ENCODE results near the gene KCNAB1. TPM values are rescaled to one million over a fixed set of nuclear protein-coding genes. Genes with fewer than 3 reads are reported as not detected.
"Not testable (repeated sequence)": the region's sequence is repeated elsewhere in the genome, so short reads cannot be mapped to it uniquely, and the experiment has no call there.

Gene KCNAB1
- total RNA-seq, 1 donor from 2014 or later = 3.6 TPM

GRCh38 chr3:156174229-156174847 lies 54.0 kb downstream of the KCNAB1 start:
- no peak for DNase-seq (ENCODE audit: low spot score)

- no peak for DNase-seq (ENCODE audit: low spot score)
These were observed 55.2 kb downstream of the KCNAB1 start for GRCh38 chr3:156175570-156175969.

GRCh38 chr3:156176048-156176447 lies 55.7 kb downstream of the KCNAB1 start:
- DNase-seq (ENCODE audit: low spot score) = no peak

GRCh38 chr3:156176629-156177210 lies 56.3 kb downstream of the KCNAB1 start:
- no peak for DNase-seq (ENCODE audit: low spot score)

- DNase-seq (ENCODE audit: low spot score) = no peak
These were observed 59.7 kb downstream of the KCNAB1 start for GRCh38 chr3:156180077-156180476.

- DNase-seq (ENCODE audit: low spot score) = no peak
These were observed 61.1 kb downstream of the KCNAB1 start for GRCh38 chr3:156181509-156181908.

GRCh38 chr3:156183396-156183795 lies 63.0 kb downstream of the KCNAB1 start:
- no peak for DNase-seq (ENCODE audit: low spot score)

GRCh38 chr3:156184156-156184555 lies 63.8 kb downstream of the KCNAB1 start:
- DNase-seq (ENCODE audit: low spot score) = no peak

- DNase-seq (ENCODE audit: low spot score) = no peak
These were observed 66.9 kb downstream of the KCNAB1 start for GRCh38 chr3:156187146-156187769.

GRCh38 chr3:156188757-156189156 lies 68.4 kb downstream of the KCNAB1 start:
- no peak for DNase-seq (ENCODE audit: low spot score)

GRCh38 chr3:156189927-156190326 lies 69.5 kb downstream of the KCNAB1 start:
- DNase-seq (ENCODE audit: low spot score) = no peak

- not testable (repeated sequence) for DNase-seq (ENCODE audit: low spot score)
These were observed 74.6 kb downstream of the KCNAB1 start for GRCh38 chr3:156194945-156195344.

GRCh38 chr3:156197152-156197551 lies 76.8 kb downstream of the KCNAB1 start:
- DNase-seq (ENCODE audit: low spot score) = not testable (repeated sequence)

GRCh38 chr3:156201411-156202405 lies 81.3 kb downstream of the KCNAB1 start:
- DNase-seq (ENCODE audit: low spot score) = no peak

GRCh38 chr3:156206157-156206556 lies 85.8 kb downstream of the KCNAB1 start:
- DNase-seq (ENCODE audit: low spot score) = no peak

GRCh38 chr3:156207802-156208685 lies 87.7 kb downstream of the KCNAB1 start:
- no peak for DNase-seq (ENCODE audit: low spot score)

GRCh38 chr3:156209631-156210335 lies 89.4 kb downstream of the KCNAB1 start:
- DNase-seq (ENCODE audit: low spot score) = no peak

- DNase-seq (ENCODE audit: low spot score) = no peak
These were observed 91.2 kb downstream of the KCNAB1 start for GRCh38 chr3:156211583-156211982.

GRCh38 chr3:156214676-156215075 lies 94.3 kb downstream of the KCNAB1 start:
- DNase-seq (ENCODE audit: low spot score) = no peak

- DNase-seq (ENCODE audit: low spot score) = no peak
These were observed 95.4 kb downstream of the KCNAB1 start for GRCh38 chr3:156215751-156216150.
